Superior temporal gyrus (tissue), 1 donor: ENCODE data around the gene RANBP3.
"Not testable (repeated sequence)": the region's sequence is repeated elsewhere in the genome, so short reads cannot be mapped to it uniquely, and the experiment has no call there.

Experiments used
- DNase-seq: peaks from one replicate; pipeline ENCODE4 v3.0.0-alpha.2; 2016; ENCODE audit errors: extremely low spot score

The RANBP3 gene

DNA sequence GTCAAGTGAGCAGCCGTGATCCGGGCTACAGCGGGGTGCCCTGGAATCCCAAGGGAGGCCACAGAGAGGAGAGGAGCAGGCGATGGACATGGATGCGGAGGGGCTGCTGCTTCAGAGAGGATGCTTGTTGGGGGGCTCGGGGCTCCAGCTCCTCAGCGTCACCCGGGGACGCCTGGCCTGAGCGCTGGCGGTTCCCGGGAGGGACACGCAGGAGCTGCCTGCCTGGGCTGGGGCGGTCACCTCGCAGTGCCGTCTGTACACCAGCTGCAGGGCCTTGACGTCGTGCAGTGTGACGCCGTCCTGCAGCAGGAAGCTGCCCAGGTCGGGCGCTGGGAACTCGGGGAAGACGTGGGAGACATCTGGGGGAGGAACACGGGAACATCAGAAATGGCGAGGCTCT lies 29.9 kb upstream of the RANBP3 start:
- DNase-seq: no peak

- no peak for DNase-seq
Measured at GRCh38 chr19:6006896-6007295, 29.0 kb upstream of the RANBP3 start.

DNA sequence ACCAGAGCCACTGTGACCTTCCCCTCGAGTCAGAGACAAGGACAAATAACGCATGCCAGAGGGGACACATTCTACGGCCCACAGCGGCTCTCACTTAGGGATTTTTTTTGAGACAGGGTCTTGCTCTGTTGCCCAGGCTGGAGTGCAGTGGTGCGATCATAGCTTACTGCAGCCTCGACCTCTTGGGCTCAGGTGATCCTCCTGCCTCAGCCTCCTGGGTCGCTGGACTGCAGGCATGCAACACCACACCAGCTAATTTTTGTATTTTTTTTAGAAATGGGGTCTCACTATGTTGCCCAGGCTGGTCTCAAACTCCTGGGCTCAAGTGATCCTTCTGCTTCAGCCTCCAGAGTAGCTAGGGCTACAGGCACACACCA lies 28.1 kb upstream of the RANBP3 start:
- DNase-seq: not testable (repeated sequence)

DNA sequence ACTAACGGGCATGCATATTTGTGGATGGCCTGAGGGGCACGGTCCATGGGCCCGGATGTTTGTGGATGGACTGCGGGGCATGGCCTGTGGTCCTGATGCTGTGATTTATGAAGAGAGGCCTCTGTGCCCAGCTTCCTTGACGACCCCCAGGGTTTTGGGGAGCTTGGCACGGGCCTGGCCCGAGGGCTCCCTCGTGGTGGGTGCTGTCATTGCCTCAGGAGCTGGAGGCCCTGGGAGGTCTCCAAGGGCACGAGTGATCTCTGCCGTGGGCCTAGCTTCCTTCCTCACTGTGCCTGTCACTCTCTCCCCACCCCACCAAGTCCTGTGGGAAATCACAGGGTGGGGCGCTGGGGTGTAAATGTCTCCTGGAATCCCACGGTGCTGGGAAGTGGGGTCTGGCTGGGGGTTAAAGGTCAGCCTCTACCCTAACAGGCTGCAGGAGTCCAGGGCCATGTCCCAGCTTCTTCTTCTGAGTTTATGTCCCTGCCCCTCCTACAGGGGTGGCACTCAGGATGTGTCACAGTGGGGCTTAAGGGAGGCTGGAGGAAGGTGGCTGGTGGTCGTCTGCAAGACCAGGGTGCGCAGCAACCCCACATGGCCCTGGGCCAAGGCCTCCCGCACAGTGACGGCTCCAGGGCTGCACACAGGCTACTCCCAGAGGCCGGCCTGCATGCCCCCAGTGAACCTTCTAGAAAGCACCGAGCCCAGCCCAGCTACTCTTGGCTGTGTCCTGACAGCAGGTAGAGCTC lies 27.6 kb upstream of the RANBP3 start:
- DNase-seq: no peak

DNA sequence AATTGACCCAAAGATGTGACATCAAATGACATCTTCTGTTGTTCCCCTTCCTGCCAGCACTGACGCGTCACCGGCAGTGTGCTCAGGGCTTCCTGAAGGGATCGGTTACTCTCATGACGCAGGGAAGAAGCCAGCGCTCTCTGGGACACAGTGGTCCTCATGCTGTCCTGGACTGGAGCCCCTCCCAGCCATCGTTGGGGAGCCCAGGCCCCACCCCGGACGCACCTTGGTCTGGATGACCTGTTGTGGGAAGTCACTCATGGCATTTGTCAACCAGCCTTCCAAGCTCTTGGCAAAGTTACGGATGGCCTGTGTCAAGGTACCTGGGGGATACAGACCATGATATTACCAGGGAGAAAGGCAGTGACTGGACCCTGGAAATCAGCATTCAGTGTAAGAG lies 26.0 kb upstream of the RANBP3 start:
- no peak for DNase-seq

DNA sequence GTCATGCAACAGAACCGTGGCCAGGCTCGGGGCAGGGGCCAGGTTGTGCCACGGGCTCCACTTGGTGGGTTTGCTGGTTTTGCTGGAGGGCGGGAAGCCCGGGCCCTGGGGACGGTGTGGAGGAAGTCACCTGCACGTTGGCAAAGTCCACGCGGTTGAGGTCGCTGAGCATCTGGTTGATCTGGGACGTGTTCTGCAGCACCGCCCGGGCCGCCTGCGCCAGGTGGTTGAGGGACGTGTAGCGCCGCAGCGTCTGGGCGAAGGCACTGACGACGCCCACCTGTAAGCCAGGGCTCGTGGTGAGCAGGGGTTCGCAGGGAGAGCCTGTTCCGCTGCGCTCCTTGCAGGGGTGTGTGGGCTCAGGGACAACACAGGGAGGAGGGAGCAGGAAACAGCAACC lies 24.7 kb upstream of the RANBP3 start:
- no peak for DNase-seq

DNA sequence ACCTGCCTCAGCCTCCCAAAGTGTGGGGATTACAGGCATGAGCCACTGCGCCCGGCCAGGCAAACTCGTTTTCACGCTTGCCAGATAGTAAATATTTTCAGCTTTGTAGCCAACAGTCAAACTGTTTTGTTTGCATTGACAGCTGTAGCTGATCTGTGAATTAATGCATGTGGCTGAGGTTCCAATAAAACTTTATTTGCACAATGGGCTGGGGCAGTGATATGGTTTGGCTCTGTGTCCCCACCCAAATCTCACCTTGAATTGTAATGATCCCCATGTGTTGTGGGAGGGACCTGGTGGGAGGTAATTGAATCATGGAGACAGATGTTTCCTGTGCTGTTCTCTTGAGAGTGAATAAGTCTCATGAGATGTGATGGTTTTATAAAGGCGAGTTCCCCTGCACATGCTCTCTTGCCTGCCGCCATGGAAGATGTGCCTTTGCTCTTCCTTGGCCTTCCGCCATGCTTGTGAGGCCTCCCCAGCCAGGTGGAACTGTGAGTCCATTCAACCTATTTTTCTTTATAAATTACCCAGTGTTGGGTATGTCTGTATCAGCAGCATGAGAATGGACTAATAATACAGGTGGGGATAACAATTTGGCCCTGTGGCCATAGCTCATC lies 22.4 kb upstream of the RANBP3 start:
- DNase-seq: no peak

DNA sequence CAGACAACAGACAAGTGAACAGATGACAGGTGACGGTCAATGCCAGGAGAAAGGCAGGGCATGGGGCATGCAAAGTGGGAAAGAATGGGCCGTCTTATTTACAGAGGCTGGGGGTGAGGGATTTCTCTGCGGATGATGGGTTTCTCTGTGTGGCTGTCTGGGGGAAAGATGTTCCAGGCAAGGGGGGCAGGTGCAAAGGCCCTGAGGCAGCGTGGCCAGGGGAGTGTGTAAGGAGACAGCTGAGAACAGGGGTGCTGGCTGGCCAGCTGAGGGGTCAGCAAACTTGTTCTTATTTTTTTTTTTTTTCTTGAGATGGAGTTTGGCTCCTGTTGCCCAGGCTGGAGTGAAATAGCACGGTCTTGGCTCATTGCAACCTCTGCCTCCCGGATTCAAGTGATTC lies 21.8 kb upstream of the RANBP3 start:
- no peak for DNase-seq

DNA sequence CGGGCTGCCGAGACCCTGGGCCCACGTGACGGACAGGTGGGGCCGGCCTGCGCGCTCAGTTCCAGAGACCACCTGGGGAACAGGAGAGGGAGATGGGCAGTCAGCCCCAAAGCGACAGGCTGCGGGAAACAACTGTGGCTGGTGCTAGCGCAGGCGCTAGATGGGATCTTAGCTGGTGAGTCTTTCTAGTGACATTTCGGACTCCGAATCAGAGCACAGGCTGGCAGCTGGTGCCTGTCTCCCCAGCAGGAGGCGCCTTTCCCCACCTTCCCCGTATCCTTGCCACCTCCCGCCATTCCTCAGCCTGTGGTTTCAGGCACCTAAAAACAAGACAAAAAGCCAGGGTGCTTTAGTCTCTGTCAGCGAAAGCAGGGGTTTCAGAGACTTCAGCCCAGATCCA lies 19.4 kb upstream of the RANBP3 start:
- DNase-seq: no peak

GRCh38 chr19:5996623-5997320 lies 18.8 kb upstream of the RANBP3 start:
- no peak for DNase-seq

DNA sequence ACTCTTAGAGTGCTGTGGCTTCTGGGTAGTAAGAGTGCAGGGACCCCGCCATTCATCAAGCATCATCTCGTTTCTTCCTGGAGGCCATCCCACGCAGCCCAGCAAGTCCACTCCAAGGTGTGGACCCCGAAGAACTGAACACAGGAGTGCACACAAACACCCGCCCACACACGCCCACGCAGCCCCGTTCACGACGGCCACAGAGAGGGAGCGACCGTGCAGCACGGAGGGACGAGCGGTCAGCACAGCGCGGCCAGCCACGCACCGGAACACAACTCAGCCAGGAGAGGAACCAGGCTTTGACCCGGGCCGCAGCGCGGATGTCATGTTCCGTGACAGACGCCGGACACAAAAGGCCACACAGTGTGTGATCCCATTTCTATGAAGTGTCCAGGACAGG lies 18.2 kb upstream of the RANBP3 start:
- DNase-seq: no peak

- no peak for DNase-seq
Measured at GRCh38 chr19:5995606-5996005, 17.7 kb upstream of the RANBP3 start.

- DNase-seq: no peak
Measured at GRCh38 chr19:5994405-5995165, 16.6 kb upstream of the RANBP3 start.

GRCh38 chr19:5993648-5994358 lies 15.9 kb upstream of the RANBP3 start:
- no peak for DNase-seq

- no peak for DNase-seq
Measured at GRCh38 chr19:5993201-5993600, 15.3 kb upstream of the RANBP3 start.

DNA sequence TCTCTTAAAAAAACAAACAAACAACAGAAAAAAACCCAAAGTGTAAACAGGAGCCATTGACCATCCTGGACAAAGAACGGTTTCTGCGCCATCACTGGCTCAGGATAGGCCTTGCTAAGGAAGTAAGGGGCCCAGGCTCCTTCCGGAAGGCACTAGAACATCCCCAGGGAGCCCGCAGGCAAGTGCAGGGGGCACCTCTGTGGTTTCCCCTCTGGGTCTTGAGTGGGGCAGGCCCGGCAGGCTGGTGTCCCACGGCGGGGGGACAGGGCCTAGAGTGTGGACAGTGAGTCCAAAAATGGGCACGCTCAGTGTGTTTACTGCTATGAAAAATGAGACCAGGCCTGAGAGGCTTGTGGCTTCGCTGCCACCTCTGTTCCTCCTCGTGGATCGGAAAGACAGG lies 14.8 kb upstream of the RANBP3 start:
- no peak for DNase-seq

GRCh38 chr19:5991244-5991838 lies 13.4 kb upstream of the RANBP3 start:
- DNase-seq: no peak

- DNase-seq: no peak
Measured at GRCh38 chr19:5990289-5990797, 12.4 kb upstream of the RANBP3 start.

DNA sequence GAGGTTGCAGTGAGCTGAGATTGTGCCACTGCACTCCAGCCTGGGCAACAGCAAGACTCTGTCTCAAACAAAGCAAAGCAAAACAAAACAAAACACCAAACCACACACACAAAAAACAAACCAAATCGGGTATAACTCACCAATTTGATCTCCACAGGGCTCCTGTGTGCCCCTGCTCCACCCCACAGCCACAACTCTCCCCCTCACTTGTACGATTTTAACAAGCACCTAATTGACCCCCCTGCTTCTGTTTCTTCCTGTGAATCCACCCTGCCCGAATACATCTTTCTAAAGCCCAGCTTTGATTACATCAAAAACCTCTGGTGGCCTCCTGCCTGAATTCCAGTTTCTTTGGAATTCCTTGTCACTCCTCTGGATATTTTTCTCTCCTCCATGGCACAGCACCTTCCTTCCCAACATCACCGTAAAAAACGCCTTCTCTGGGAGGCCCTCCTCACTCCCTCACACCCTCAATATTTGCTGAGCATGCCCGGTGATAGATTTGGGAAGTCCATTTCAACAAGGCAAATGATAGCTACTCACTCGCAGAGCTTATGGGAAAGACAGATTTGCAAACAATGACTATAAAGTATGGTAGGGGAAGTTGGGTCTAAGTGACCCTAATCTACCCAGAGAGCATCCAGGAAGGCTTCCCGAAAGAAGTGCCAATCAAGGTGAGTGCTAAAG lies 11.6 kb upstream of the RANBP3 start:
- no peak for DNase-seq
